ENCODE data around the gene DCLK1.

DNA sequence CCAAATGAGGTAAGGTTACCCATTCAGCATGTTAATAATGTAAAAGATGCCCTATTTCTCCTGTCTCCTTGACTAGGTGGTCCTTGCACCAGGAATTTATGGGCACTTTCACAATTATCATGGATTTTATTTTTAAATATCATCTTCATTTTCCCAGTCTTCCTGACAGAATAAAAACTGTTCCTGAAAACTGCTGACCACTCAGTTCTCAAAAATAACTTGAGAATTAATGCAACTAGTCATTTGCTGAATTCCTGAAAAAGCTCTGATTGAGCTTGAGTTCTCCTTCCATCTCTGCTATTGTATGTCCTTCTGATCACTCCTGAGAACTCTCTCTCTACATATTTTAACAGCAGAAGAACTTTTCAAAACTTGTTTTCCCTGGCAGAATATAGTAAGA is 55.0 kb downstream of the DCLK1 start:
- TF ChIP-seq POLR2AphosphoS5 (IDR thresholded peaks at IDR 0.05) (no peak), POLR2A (IDR thresholded peaks at IDR 0.05) (no peak)
- TF ChIP-seq, protein P1, sequence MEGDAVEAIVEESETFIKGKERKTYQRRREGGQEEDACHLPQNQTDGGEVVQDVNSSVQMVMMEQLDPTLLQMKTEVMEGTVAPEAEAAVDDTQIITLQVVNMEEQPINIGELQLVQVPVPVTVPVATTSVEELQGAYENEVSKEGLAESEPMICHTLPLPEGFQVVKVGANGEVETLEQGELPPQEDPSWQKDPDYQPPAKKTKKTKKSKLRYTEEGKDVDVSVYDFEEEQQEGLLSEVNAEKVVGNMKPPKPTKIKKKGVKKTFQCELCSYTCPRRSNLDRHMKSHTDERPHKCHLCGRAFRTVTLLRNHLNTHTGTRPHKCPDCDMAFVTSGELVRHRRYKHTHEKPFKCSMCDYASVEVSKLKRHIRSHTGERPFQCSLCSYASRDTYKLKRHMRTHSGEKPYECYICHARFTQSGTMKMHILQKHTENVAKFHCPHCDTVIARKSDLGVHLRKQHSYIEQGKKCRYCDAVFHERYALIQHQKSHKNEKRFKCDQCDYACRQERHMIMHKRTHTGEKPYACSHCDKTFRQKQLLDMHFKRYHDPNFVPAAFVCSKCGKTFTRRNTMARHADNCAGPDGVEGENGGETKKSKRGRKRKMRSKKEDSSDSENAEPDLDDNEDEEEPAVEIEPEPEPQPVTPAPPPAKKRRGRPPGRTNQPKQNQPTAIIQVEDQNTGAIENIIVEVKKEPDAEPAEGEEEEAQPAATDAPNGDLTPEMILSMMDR (IDR thresholded peaks at IDR 0.05) = no peak

Data from suprapubic skin (tissue), 4 donors.